Fibroblast of villous mesenchyme (primary cell): Measurements from ENCODE around the gene NNMT. TPM values are rescaled to one million over a fixed set of nuclear protein-coding genes. Genes with fewer than 3 reads are reported as not detected.

ENCODE experiments used
- DNase-seq: peaks from one replicate; pipeline ENCODE4 v3.0.0-alpha.2; 2010; ENCODE audit warnings: low read depth
- H3K4me3 ChIP-seq: 2 replicates; pipeline ENCODE4 v1.5.1; 2011; ENCODE audit warnings: low read depth, mild to moderate bottlenecking, low read length
- CTCF ChIP-seq: IDR thresholded peaks from 2 replicates; pipeline ENCODE4 v1.5.1; 2012; ENCODE audit warnings: low read depth, mild to moderate bottlenecking, low read length; ENCODE audit not compliant: insufficient read depth
- total RNA-seq: library from RNA; depleted of rRNA; stranded (reverse); fragments of >200 nt; gene quantifications from 2 replicates; pipeline ENCODE4 v1.2.3, GENCODE V29; 2012

NNMT gene
- total RNA-seq, 1 donor: 505 TPM

- no peak overlapping the region for H3K4me3 ChIP-seq
- TF ChIP-seq CTCF: no peak
- no peak for DNase-seq
Observed at GRCh38 chr11:114258696-114259095, 37.5 kb upstream of the NNMT start.

- no peak for DNase-seq
- H3K4me3 ChIP-seq: no peak overlapping the region
- TF ChIP-seq CTCF: no peak
Observed at GRCh38 chr11:114259124-114259526, 37.1 kb upstream of the NNMT start.

DNA sequence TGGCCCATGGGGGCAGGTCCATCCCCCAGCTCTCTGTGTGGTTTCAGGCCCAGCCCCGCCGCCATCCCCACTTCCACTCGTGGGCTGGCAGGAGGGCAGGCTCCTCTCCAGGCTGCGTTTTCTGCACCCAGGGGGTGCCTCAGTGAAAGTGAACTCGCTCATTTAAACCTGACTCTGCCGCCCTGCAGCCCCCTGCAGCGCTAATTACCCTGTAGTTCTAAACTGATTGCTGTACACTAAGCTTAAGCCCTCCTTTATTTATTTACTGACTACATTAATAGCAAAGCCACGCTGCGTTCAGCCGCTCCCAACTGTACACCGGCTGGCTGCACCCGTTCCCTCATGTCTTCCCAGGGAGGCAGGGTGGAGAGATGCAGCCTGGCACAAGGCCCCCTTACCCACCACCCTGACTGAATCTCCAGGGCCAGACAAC, 36.6 kb upstream of the NNMT start:
- no peak overlapping the region for H3K4me3 ChIP-seq
- DNase-seq: no peak
- no peak for TF ChIP-seq CTCF

GRCh38 chr11:114260077-114260476, 36.1 kb upstream of the NNMT start:
- TF ChIP-seq CTCF: no peak
- no peak for DNase-seq
- H3K4me3 ChIP-seq: no peak overlapping the region

- no peak for TF ChIP-seq CTCF
- H3K4me3 ChIP-seq: no peak overlapping the region
- DNase-seq: no peak
Observed at GRCh38 chr11:114260483-114260882, 35.7 kb upstream of the NNMT start.

- TF ChIP-seq CTCF: no peak
- DNase-seq: no peak
- no peak overlapping the region for H3K4me3 ChIP-seq
Observed at GRCh38 chr11:114261791-114262190, 34.4 kb upstream of the NNMT start.
